Body of pancreas (tissue), 4 donors: ENCODE measurements around the gene INTS11.

Experiments
- CTCF ChIP-seq, 7 experiments: fragments of 450-650 bp in 4 of 7; fragments of 200-600 bp in 3 of 7; sonication (generic) in 3 of 7; IDR thresholded peaks; one replicate each; pipeline ENCODE4 v1.5.1; 2016 to 2019; ENCODE audit warnings: antibody characterized with exemption in 7 of 7
- POLR2A ChIP-seq, 3 donors: fragments of 450-650 bp; IDR thresholded peaks; one replicate each; pipeline ENCODE4 v1.6.1; 2016; ENCODE audit warnings: antibody characterized with exemption in 3 of 3, mild to moderate bottlenecking in 2 of 3

- no peak for TF ChIP-seq CTCF (IDR thresholded peaks at IDR 0.05)
- no peak for TF ChIP-seq POLR2A (IDR thresholded peaks at IDR 0.05)
Measured at GRCh38 chr1:1287288-1288110, 37.0 kb downstream of the INTS11 start.
